Measurements from ENCODE around the gene CAND2. TPM values are rescaled to one million over a fixed set of nuclear protein-coding genes. Genes with fewer than 3 reads are reported as not detected.

The CAND2 gene
- total and polyA plus RNA-seq, 5 experiments from 2014 or later, result 1.8 to 4.3 (median 3.6) TPM

GRCh38 chr3:12797892-12798558 is 1.5 kb downstream of the CAND2 start:
- Mint-ChIP-seq H3K36me3 (no peaks in the 10 kb centered on the region), H3K4me3 (peak overlapping the region in 9 of 10 donors; percentile 56 to 94 (median 70)), H3K4me1 (peaks cover 5 to 23% (median 13%) of the 10 kb centered on the region in 4 donors), H3K27ac (peak overlapping the region in 9 of 10 donors; percentile 9 to 90 (median 41)), H3K9me3 (no peaks in the 10 kb centered on the region), H3K27me3 (peaks cover 0 to 12% (median 3%) of the 10 kb centered on the region in 5 donors)
- DNase-seq (no peak), ATAC-seq (no peak)
- POLR2A ChIA-PET, result interaction anchor here (2.2 to 2.3 kb wide), 2 partner anchors 11 to 43 kb away, joined by 10 to 18 read pairs; partner anchors contain the start of gene RPL32

GRCh38 chr3:12798559-12799179 is 2.2 kb downstream of the CAND2 start:
- peaks cover 5 to 23% (median 13%) of the 10 kb centered on the region in 4 donors for H3K4me1 Mint-ChIP-seq
- peaks cover 0 to 5% (median 0%) of the 10 kb centered on the region in 3 donors for H3K36me3 Mint-ChIP-seq
- peak overlapping the region in 5 of 10 donors; percentile 9 to 90 (median 46) for H3K27ac Mint-ChIP-seq
- ATAC-seq, result no peak
- H3K4me3 Mint-ChIP-seq, result peak overlapping the region in 5 of 10 donors; percentile 61 to 94 (median 86)
- H3K9me3 Mint-ChIP-seq, result no peaks in the 10 kb centered on the region
- POLR2A ChIA-PET, result interaction anchor here (2.2 kb wide), 1 partner anchor 11 kb away, joined by 10 read pairs; no protein-coding TSS in a partner anchor
- peaks cover 0 to 12% (median 3%) of the 10 kb centered on the region in 5 donors for H3K27me3 Mint-ChIP-seq
- DNase-seq, result no peak

GRCh38 chr3:12799525-12800440 is 3.3 kb downstream of the CAND2 start:
- POLR2A ChIA-PET, result interaction anchor here (2.2 kb wide), 1 partner anchor 10 kb away, joined by 10 read pairs; no protein-coding TSS in a partner anchor
- H3K4me3 Mint-ChIP-seq, result no peak overlapping the region
- ATAC-seq (no peak), DNase-seq (no peak)
- peak overlapping the region in 2 of 10 donors; percentile 37 to 70 for H3K27ac Mint-ChIP-seq
- H3K4me1 Mint-ChIP-seq, result peaks cover 5 to 23% (median 13%) of the 10 kb centered on the region in 4 donors
- H3K9me3 Mint-ChIP-seq, result no peaks in the 10 kb centered on the region
- peaks cover 0 to 6% (median 3%) of the 10 kb centered on the region in 5 donors for H3K27me3 Mint-ChIP-seq
- H3K36me3 Mint-ChIP-seq, result peaks cover 0 to 5% (median 2%) of the 10 kb centered on the region in 3 donors

GRCh38 chr3:12803371-12803770 is 6.9 kb downstream of the CAND2 start:
- Mint-ChIP-seq H3K9me3 (no peaks in the 10 kb centered on the region), H3K36me3 (peaks cover 0 to 5% (median 2%) of the 10 kb centered on the region in 3 donors)
- POLR2A ChIA-PET, result no interaction called here

GRCh38 chr3:12807066-12807465 is 10.6 kb downstream of the CAND2 start:
- no peak overlapping the region for H3K27ac Mint-ChIP-seq
- H3K27me3 Mint-ChIP-seq, result no peaks in the 10 kb centered on the region
- DNase-seq (no peak), ATAC-seq (no peak)
- H3K4me1 Mint-ChIP-seq, result peaks cover 4 to 22% (median 10%) of the 10 kb centered on the region in 4 donors
- H3K9me3 Mint-ChIP-seq, result no peaks in the 10 kb centered on the region
- POLR2A ChIA-PET, result interaction anchor here (1.1 to 1.8 kb wide), 2 partner anchors 11 to 35 kb away, joined by 3 to 7 read pairs; partner anchors contain the start of genes CAND2 and RPL32
- no peak overlapping the region for H3K4me3 Mint-ChIP-seq
- H3K36me3 Mint-ChIP-seq, result peaks cover 0 to 5% (median 2%) of the 10 kb centered on the region in 3 donors

More at GRCh38 chr3:12803371-12803770, 6.9 kb downstream of the CAND2 start:
- peak overlapping the region in 1 of 10 donors; percentile 19 for H3K27ac Mint-ChIP-seq
- H3K4me1 Mint-ChIP-seq, result peaks cover 0 to 3% (median 1%) of the 10 kb centered on the region in 4 donors
- no peak for DNase-seq
- no peak for ATAC-seq
- H3K27me3 Mint-ChIP-seq, result no peaks in the 10 kb centered on the region
- no peak overlapping the region for H3K4me3 Mint-ChIP-seq

DNA sequence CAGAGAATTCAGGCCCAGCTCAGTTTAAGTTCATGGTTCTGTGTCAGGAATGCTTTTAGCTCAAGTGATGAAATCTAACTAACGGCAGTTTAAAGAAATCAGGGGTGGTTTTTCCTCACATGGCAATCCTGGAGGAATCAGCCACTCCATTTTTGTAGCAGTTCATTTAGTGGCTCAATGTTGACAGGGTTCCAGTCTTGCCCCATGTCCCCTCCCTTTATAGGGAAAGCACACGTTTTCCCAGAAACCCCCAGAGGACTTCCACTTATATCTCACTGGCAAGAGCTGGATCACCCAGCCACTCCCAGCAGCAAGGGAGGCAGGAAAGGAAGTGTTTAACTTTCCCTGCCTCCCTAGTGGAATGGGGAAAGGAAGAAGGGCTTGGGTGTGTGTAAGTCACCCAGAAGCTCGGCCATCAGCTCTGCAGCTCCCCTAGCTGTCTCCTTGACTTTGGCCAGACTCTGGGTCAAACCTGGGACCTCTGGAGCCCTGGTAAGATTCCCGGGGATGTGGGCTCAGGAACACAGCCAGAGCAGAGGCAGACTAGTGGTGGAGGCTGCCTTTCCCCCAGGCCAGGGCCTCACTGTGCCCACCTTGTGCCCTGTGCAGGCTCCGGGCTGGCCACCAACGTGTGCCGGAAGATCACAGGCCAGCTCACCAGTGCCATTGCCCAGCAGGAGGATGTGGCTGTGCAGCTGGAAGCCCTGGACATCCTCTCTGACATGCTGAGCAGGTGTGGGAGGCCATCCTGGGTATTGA is 11.3 kb downstream of the CAND2 start:
- H3K36me3 Mint-ChIP-seq, result peaks cover 0 to 5% (median 2%) of the 10 kb centered on the region in 3 donors
- H3K4me1 Mint-ChIP-seq, result peaks cover 4 to 22% (median 10%) of the 10 kb centered on the region in 4 donors
- H3K27ac Mint-ChIP-seq, result no peak overlapping the region
- H3K4me3 Mint-ChIP-seq, result peak overlapping the region in 2 of 10 donors; percentile 4 to 40
- ATAC-seq (no peak), DNase-seq (no peak)
- H3K9me3 Mint-ChIP-seq, result no peaks in the 10 kb centered on the region
- H3K27me3 Mint-ChIP-seq, result no peaks in the 10 kb centered on the region
- POLR2A ChIA-PET, result interaction anchor here (1.8 to 2.8 kb wide), 2 partner anchors 11 to 20 kb away, joined by 7 to 10 read pairs; partner anchors contain the start of gene CAND2

- Mint-ChIP-seq H3K4me1 (peaks cover 4 to 22% (median 10%) of the 10 kb centered on the region in 4 donors), H3K4me3 (peak overlapping the region; percentile 31 to 86 (median 68)), H3K27me3 (no peaks in the 10 kb centered on the region), H3K36me3 (peaks cover 0 to 2% (median under 1%) of the 10 kb centered on the region in 3 donors), H3K27ac (peak overlapping the region in 3 of 10 donors; percentile 2 to 15 (median 11)), H3K9me3 (no peaks in the 10 kb centered on the region)
- POLR2A ChIA-PET, result interaction anchor here (0.6 to 2.8 kb wide), 4 partner anchors 10 to 21 kb away, joined by 3 to 10 read pairs (median 8); partner anchors contain the start of gene CAND2
- ATAC-seq, result no peak
- DNase-seq, result no peak
Observed at GRCh38 chr3:12808587-12808986, 12.1 kb downstream of the CAND2 start.

DNA sequence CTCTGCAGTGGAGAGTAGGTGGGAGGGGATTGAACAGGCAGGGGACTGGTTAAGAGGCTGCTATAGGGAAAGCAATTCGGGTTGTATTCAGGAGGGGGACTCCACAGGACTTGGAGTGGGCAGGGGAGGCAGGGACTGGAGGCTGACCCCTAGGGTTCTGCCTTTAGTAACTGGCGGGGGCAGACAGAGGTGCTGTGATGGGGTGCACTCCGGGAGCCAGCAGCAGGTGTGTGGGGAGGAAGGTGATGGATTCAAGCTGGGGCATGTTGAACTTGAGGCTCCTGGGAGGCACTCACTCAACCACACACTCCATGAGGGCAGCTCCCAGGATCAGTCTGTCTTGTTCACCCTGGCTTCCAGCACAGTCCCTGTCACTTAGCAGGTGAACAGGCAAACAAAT is 12.5 kb downstream of the CAND2 start:
- POLR2A ChIA-PET, result interaction anchor here (0.6 to 2.8 kb wide), 5 partner anchors 10 to 21 kb away, joined by 3 to 15 read pairs (median 10); partner anchors contain the start of gene CAND2
- Mint-ChIP-seq H3K27me3 (no peaks in the 10 kb centered on the region), H3K4me1 (peaks cover 4 to 22% (median 10%) of the 10 kb centered on the region in 4 donors), H3K9me3 (no peaks in the 10 kb centered on the region), H3K36me3 (peaks cover 0 to 2% (median 0%) of the 10 kb centered on the region in 3 donors), H3K27ac (peak overlapping the region in 6 of 10 donors; percentile 17 to 74 (median 22)), H3K4me3 (peak overlapping the region; percentile 31 to 86 (median 68))
- ATAC-seq (no peak), DNase-seq (no peak)

GRCh38 chr3:12809435-12809834 is 13.0 kb downstream of the CAND2 start:
- no peak for ATAC-seq
- Mint-ChIP-seq H3K27ac (peak overlapping the region in 7 of 10 donors; percentile 17 to 74 (median 25)), H3K9me3 (no peaks in the 10 kb centered on the region), H3K4me1 (peaks cover 4 to 22% (median 10%) of the 10 kb centered on the region in 4 donors), H3K27me3 (no peaks in the 10 kb centered on the region), H3K4me3 (peak overlapping the region; percentile 53 to 86 (median 68)), H3K36me3 (no peaks in the 10 kb centered on the region)
- POLR2A ChIA-PET, result interaction anchor here (1.3 to 3.0 kb wide), 6 partner anchors 11 to 147 kb away, joined by 4 to 34 read pairs (median 10); partner anchors contain the start of genes CAND2, RAF1 and RPL32
- no peak for DNase-seq

- Mint-ChIP-seq H3K4me3 (peak overlapping the region; percentile 65 to 84 (median 68)), H3K27me3 (no peaks in the 10 kb centered on the region), H3K4me1 (peaks cover 4 to 22% (median 10%) of the 10 kb centered on the region in 4 donors), H3K27ac (peak overlapping the region in 9 of 10 donors; percentile 25 to 92 (median 90)), H3K9me3 (no peaks in the 10 kb centered on the region), H3K36me3 (no peaks in the 10 kb centered on the region)
- POLR2A ChIA-PET, result interaction anchor here (0.7 to 3.0 kb wide), 9 partner anchors 9 to 148 kb away, joined by 3 to 34 read pairs (median 7); partner anchors contain the start of genes CAND2, RAF1 and RPL32
- ATAC-seq (peak; percentile 96 to 97), DNase-seq (peak; percentile 92 to 99 (median 98))
Observed at GRCh38 chr3:12810013-12810780, 13.7 kb downstream of the CAND2 start.

All from naive thymus-derived CD8-positive, alpha-beta T cell (primary cell).